Activated CD4-positive, alpha-beta T cell treated with anti-CD3 and anti-CD28 coated beads for 48 hours (primary cell): Measurements from ENCODE around the gene PFN2.
"Not testable (repeated sequence)": the region's sequence is repeated elsewhere in the genome, so short reads cannot be mapped to it uniquely, and the experiment has no call there.

Experiments
- DNase-seq: peaks from one replicate; pipeline ENCODE4 v3.0.0-alpha.2; 2020

The PFN2 gene

DNA sequence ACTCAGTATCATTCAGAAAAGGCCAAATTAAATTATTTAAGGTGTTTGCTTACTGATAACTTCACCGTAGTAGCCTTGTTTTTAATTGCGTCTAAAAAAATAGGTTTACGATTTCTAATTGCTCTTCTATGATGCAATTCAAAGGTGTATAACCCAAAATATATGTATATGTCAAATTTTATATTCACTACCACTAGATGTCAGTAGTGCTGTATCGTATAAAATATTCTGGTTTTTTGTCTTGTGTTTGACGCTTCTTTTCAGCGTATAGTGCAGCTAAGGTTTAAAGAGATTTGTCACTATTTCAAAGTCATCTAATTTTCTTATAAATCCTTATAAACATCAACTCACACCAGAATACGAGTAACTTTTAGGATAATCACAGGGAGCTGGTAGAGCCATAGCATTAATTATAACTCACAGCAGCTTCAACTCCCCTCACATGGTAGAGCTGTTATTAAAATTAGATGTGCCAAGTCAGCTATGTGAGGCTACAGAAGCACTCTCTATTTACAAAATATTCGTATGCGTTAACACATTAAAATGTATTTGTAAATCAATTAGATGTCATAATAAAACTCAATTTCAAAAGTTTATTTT lies 3.5 kb downstream of the PFN2 start:
- DNase-seq, result no peak

- no peak for DNase-seq
These were observed 5.4 kb downstream of the PFN2 start for GRCh38 chr3:149965278-149965677.

- no peak for DNase-seq
These were observed 6.4 kb downstream of the PFN2 start for GRCh38 chr3:149964291-149964690.

DNA sequence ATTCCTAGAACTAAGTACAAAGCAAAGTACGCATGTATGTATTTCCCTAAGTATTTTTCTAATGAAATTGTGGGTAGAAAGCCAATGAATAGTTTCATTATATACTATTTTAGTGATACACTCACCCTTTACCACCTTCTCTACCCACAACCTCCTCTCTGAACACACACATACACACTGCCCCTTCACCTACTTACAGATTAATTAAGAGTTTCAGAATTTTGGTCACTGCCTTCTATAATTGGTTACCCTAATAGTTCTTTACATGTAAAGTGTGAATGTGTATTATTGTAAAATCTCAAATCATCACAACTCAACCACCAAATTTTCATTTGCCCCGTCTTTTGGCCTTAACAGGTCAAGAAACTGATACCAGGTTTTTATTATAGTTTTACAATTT lies 7.2 kb downstream of the PFN2 start:
- no peak for DNase-seq

GRCh38 chr3:149959443-149959842 lies 11.3 kb downstream of the PFN2 start:
- no peak for DNase-seq

GRCh38 chr3:149958171-149958796 lies 12.4 kb downstream of the PFN2 start:
- no peak for DNase-seq

DNA sequence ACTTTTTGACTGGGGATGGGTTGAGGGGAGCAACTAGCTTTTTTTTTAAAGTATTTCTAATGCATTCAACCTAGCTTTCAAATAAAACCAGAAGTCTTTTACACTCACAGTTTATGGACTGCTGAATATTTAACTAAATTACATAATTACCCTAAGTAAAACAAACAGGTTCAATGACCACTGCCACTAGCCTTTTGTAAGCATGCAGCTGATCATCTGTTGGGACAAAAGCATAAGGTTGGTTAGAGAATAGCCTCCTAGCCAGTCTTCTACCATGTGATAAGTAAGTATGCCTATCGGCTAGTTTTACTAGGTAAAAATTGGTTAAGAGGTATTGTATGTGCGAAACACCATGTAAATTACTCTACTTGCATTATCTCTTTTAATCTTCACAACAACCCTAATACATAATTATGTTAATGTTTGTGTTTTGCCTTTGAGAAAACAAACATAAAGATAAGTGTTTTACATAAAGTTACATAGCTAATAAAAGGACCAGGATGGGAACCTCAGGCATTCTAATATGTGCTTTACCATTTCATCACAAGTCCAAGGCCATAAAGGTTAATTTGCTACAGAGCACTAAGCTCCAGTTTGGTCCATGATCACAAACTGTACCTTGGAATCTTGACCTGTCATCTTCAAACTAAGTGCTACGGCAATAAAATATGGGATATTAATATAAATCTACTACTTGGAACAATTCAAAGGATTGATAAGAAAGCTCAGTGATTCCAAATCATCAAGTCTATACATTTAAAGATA lies 13.2 kb downstream of the PFN2 start:
- DNase-seq, result no peak

DNA sequence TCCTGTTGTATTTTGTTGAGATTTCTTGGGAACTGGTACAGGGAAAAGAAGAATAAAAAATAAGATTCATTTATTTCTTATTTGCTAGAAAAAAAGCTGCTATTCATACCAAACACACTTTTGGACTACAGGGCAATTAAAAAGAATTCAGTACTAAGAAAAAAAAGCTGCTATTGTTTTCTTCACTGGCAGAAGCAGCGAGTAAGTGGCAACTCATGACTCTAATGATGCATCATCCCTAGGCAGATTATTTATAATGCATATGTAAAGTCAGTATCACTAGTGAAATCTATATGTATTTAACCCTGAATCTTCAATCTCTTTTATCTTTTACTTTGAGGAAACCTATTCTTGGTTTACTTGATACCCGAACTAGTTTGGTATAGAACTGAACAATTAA lies 15.2 kb downstream of the PFN2 start:
- DNase-seq, result no peak

- DNase-seq, result no peak
These were observed 15.9 kb downstream of the PFN2 start for GRCh38 chr3:149954812-149955211.

GRCh38 chr3:149949181-149949580 lies 21.5 kb downstream of the PFN2 start:
- DNase-seq, result no peak

- no peak for DNase-seq
These were observed 23.5 kb downstream of the PFN2 start for GRCh38 chr3:149947231-149947630.

DNA sequence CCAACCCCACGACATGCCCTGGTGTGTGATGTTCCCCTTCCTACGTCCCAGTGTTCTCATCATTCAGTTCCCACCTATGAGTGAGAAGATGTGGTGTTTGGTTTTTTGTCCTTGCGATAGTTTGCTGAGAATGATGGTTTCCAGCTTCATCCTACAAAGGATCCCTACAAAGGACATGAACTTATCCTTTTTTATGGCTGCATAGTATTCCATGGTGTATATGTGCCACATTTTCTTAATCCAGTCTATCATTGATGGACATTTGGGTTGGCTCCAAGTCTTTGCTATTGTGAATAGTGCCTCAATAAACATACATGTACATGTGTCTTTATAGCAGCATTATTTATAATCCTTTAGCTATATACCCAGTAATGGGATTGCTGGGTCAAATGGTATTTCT lies 26.7 kb downstream of the PFN2 start:
- DNase-seq, result not testable (repeated sequence)

DNA sequence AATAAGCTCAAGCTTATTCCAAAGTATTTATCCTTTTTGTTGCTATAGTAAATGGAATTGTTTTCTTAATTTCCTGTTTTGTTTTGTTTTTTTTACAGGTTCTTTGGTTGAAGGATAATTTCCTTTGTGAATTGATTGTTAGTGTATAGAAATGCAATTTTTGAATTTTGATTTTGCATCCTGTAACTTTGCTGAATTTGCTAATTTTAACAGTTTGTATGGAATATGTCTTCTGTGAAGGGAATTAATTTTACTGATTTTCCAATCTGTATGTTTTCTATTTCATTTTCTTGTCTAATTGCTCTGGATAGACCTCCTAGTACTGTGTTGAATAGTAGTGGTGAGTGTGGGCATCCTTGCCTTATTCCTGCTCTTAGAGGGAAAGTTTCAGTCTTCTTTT lies 28.3 kb downstream of the PFN2 start:
- no peak for DNase-seq

GRCh38 chr3:149941946-149942345 lies 28.7 kb downstream of the PFN2 start:
- no peak for DNase-seq

DNA sequence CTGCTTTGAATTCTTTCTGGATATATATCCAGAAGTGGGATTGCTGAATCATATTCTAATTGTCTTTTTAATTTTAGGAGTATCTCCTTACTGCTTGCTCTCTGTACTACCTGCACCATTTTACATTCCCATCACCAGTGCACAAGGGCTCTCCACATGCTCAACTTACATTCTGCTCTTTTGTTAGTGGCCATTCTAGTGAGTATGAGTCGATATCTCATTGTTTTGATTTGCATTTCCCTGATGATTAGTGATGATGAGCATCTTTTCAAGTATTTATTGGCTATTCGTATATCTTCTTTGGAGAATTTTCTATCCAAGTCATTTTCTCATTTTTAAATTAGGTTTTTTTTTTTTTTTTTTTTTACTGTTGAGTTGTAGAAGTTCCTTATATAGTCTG lies 29.5 kb downstream of the PFN2 start:
- DNase-seq, result no peak

- not testable (repeated sequence) for DNase-seq
These were observed 32.2 kb downstream of the PFN2 start for GRCh38 chr3:149938392-149939055.

- peak; percentile 47 for DNase-seq
These were observed 33.9 kb downstream of the PFN2 start for GRCh38 chr3:149936812-149937230.

DNA sequence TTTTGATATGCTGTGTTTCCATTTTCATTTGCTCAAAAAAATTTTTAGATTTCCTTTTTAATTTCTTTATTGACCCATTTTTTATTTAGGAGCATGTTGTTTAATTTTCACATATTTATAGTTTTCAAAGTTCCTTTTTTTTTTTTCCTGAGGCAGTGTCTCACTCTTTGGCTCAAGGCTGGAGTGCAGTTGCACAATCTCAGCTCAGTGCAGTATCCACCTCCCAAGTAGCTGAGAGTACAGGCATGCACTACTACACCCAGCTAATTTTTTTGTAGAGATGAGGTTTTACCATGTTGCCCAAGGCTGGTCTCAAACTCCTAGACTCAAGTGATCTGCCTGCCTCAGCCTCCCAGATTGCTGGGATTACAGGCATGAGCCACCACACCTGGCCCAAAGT lies 36.2 kb downstream of the PFN2 start:
- DNase-seq, result no peak

GRCh38 chr3:149933858-149934257 lies 36.8 kb downstream of the PFN2 start:
- DNase-seq, result no peak

- no peak for DNase-seq
These were observed 37.7 kb downstream of the PFN2 start for GRCh38 chr3:149933008-149933407.

- DNase-seq, result no peak
These were observed 50.6 kb downstream of the PFN2 start for GRCh38 chr3:149920119-149920518.

GRCh38 chr3:149919509-149919908 lies 51.2 kb downstream of the PFN2 start:
- DNase-seq, result no peak

DNA sequence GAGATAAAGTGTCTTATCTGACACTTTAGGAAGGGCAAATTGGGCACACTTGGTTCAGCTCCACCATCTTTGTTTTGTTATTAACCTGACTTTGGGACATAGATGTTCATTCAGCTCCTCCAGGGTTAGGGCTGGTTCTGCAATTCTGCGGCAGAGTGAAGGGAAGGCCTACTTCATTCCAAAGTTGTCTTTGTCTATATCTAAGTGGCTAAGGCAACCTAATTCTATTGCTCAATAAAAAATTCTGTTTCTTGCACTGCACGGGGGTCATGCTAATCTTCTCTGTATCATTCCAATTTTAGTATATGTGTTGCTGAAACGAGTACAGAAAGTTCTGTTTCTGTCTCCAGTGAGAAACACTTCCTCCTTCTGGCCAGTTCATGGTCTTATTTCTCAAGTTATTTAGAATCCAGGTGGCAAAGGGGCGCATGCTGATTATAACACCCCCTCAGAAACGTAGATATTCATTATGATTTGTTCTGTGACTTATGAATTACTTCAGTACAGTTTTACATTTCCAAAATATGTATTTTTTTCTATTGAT lies 53.5 kb downstream of the PFN2 start:
- no peak for DNase-seq
